GM12801 (cell line): Measurements from ENCODE around the gene HAPLN1.

Experiments
- TF ChIP-seq, protein P1 (sequence below): IDR thresholded peaks from one replicate; pipeline ENCODE4 v1.5.1; 2011; ENCODE audit warnings: control low read depth; ENCODE audit not compliant: insufficient read length; ENCODE audit errors: extremely low read depth

The HAPLN1 gene

GRCh38 chr5:83686251-83686650, 34.4 kb downstream of the HAPLN1 start:
- TF ChIP-seq, protein P1, sequence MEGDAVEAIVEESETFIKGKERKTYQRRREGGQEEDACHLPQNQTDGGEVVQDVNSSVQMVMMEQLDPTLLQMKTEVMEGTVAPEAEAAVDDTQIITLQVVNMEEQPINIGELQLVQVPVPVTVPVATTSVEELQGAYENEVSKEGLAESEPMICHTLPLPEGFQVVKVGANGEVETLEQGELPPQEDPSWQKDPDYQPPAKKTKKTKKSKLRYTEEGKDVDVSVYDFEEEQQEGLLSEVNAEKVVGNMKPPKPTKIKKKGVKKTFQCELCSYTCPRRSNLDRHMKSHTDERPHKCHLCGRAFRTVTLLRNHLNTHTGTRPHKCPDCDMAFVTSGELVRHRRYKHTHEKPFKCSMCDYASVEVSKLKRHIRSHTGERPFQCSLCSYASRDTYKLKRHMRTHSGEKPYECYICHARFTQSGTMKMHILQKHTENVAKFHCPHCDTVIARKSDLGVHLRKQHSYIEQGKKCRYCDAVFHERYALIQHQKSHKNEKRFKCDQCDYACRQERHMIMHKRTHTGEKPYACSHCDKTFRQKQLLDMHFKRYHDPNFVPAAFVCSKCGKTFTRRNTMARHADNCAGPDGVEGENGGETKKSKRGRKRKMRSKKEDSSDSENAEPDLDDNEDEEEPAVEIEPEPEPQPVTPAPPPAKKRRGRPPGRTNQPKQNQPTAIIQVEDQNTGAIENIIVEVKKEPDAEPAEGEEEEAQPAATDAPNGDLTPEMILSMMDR: no peak

GRCh38 chr5:83683836-83684235, 36.8 kb downstream of the HAPLN1 start:
- TF ChIP-seq, protein P1: no peak

- TF ChIP-seq, protein P1: no peak
Observed at GRCh38 chr5:83672646-83673045, 48.0 kb downstream of the HAPLN1 start.

- TF ChIP-seq, protein P1: no peak
Observed at GRCh38 chr5:83672158-83672557, 48.5 kb downstream of the HAPLN1 start.

- TF ChIP-seq, protein P1: no peak
Observed at GRCh38 chr5:83665631-83666030, 55.0 kb downstream of the HAPLN1 start.

- TF ChIP-seq, protein P1: no peak
Observed at GRCh38 chr5:83662558-83662957, 58.1 kb downstream of the HAPLN1 start.

GRCh38 chr5:83657807-83658525, 62.7 kb downstream of the HAPLN1 start:
- TF ChIP-seq, protein P1: no peak
